T1000 (cell line): ENCODE results near the gene VPS37C.
A peak's percentile ranks its signal among the peaks of the same experiment; 100 is the strongest.
"Not testable (repeated sequence)": the region's sequence is repeated elsewhere in the genome, so short reads cannot be mapped to it uniquely, and the experiment has no call there.

Source experiments
- DNase-seq: peaks from one replicate; lab custom pipeline; 2025; ENCODE audit warnings: mixed read lengths; lab: John Stamatoyannopoulos, UW

Gene VPS37C

DNA sequence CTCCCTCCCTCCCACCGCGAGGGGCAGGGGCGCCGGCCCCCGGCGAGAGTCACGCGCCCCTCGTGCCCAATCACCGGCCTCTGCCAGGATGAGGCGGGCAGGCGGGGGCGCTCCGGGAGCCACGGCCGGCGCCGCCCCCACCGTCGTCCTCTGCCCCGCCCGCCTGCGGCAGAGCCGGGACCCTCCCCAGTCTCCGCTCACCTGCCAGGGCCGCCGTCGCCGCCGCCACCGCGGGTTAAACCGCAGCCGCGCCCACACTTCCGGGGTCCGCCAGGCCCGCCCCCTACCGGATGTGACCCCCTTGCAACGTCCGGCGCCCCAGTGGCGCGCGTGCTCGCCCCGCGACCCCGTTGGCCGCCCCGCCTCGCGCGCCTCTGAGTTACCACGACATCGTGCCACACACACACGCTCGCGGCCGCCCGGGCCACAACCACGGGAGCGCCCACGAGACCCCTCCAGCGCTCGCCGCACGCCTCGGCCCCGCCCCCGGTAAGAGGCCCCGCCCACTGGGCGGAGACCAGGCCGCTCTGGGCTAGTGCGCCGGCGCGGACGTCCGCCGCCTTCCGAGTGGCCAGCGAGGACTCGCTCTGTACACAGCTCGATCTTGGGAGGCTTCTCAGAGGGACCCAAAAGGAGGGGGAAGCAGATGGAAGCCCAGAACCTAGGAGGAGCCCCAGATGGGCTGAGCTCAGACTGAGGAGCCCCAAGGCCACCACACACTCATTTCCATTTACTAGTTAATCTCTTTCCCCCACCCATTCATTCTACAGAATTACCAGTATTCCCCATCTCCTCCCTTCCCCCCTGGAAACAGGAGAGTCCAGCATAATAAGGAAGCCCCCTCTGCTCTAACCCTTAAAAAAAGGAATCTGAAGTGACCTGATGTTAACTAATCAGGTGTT lies at the start of gene VPS37C:
TSS of gene VPS37C (minus strand) at position 237 of the 902 bp plus-strand sequence. CDS start 22,597 bp downstream, outside the sequence.
- DNase-seq: peak; percentile 92

DNA sequence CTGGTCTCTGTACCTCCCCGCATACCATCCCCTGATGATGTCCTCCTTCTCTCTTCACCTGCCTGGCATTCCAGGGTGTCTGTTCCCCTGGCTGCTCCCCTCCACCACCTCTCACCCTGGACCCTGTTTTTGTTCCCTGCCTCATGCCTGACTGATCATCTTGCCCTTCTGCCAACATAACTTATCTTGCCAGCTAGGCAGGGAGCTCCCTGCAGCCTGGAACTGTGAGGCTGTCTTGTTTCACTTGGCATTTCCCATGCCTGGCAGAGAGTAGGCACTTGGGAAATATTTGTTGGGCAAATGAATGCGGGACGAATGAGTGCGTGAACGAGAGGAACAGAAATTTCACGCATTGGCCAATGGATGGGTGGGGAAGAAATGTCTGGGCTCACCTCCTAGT lies 49.4 kb upstream of the VPS37C start:
- DNase-seq: not testable (repeated sequence)

DNA sequence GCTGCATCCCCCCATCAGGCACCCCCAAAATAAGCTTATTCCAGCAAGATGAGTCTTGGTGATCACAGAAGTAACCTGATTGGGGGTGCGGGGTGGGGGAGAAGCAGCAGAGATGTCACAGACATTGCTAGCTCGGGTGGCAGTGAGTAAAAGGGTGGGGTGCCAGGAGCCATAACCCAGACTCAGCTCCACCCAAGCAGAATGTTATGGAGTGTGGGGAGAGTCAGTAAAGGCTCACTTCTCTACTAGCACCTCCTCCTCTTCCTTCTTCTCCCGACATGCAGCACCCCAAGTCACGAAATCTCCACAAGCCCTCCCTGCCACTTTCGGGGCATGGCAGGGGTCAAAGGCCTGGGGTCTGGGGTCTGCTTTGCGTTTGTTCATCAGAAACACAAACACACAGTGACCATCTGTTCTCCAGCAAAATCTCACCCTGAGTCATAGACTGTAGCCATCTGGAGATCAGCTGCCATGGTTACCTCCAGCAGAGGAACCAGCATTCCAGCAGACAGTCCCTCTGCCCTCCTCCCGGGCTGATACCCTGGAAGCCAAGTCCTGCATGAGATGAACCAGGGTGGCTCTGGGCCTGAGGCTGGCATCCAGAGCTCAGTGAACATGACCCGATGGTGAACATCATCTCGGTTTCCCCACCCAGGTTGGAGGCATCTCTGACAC lies 46.5 kb upstream of the VPS37C start:
- DNase-seq: not testable (repeated sequence)

DNA sequence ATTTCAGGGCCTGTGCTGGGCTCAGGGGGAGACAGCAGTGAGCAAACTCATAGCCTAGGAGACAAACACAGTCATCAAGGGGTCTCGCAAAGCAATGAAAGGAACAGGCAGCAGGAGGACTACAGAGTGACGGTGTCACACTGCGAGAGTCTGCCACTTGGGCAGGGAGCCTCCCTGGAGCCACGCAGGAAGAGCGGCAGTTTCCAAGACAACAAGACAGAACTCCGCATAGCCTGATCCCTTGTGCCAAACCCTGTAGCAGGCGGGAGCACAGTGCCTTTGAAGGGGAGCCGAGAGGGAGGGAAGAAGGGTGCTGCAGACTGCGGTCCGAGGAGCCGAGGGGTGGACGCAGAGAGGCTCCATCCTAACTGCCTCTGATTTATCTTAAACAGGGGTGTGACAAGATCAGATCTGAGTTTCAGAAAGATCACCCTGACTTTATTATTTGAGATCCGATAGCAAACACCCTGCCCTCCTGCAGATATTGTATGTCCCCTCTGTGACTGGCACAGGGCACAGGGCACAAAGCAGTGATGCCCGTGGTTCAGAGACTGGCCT lies 43.4 kb upstream of the VPS37C start:
- not testable (repeated sequence) for DNase-seq

DNA sequence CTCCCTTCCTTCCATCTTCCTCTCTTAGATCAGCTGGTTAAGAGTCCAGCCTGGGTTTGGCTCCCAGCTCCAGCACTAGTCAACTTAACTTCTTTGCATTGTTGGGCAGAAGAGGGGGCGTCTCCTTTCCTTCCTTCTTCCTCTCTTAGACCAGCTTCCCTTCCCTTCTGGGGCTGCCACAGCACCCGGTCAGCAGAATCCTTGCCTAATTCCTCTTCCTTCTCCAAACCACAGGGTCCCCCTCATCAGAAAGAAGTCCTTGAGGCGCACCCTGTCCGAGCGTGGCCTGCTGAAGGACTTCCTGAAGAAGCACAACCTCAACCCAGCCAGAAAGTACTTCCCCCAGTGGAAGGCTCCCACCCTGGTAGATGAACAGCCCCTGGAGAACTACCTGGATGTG lies 42.6 kb upstream of the VPS37C start:
- not testable (repeated sequence) for DNase-seq

DNA sequence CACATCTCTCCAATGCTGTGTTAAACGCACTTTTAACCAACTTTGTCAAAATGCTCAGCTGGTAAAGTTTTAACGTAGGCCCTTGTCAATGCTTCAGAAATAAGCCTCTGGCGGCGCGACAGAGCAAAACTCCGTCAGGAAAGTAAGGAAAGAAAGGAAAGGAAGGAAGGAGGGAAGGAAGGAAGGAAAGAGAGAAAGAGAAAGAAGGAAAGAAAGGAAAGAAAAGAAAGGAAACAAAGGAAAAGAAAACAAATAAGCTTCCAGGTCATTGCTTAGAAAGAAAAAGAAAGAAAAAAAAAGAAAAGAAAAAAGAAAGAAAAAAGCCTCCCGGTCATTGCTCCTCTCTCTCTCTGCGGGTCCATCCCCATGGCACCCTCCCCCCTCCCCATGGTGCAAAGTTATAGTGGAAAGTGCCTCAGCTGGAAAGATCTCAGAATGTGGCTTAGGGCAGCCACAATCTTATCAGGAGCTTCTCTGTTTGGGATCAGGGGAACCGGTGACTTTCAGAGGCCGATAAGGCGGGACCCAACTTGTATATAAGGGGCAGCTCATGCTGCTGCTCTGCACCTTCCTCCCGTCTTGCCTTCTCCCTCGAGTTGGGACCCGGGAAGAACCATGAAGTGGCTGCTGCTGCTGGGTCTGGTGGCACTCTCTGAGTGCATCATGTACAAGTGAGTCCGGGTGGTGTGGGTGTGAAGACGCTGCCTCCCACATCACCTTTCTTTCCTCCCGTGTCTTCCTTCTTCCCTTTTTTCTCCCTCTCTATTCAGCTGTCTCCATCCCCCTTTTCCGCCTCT lies 41.9 kb upstream of the VPS37C start, which contains the start of gene PGA3:
TSS of gene PGA3 (plus strand) at position 566 of the 797 bp plus-strand sequence. CDS start at position 616, 50 bp downstream.
- not testable (repeated sequence) for DNase-seq

DNA sequence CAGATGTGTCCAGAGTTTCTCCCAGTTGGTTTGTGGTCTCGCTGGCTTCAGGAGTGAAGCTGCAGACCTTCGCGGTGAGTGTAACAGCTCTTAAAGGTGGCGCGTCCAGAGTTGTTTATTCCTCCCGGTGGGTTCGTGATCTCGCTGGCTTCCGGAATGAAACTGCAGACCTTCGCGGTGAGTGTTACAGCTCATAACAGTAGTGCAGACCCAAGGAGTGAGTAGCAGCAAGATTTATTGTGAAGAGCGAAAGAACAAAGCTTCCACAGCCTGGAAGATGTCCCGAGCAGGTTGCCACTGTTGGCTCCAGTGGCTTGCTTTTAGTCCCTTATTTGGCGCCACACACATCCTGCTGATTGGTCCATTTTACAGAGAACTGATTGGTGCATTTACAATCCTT lies 40.2 kb upstream of the VPS37C start:
- DNase-seq: no peak

DNA sequence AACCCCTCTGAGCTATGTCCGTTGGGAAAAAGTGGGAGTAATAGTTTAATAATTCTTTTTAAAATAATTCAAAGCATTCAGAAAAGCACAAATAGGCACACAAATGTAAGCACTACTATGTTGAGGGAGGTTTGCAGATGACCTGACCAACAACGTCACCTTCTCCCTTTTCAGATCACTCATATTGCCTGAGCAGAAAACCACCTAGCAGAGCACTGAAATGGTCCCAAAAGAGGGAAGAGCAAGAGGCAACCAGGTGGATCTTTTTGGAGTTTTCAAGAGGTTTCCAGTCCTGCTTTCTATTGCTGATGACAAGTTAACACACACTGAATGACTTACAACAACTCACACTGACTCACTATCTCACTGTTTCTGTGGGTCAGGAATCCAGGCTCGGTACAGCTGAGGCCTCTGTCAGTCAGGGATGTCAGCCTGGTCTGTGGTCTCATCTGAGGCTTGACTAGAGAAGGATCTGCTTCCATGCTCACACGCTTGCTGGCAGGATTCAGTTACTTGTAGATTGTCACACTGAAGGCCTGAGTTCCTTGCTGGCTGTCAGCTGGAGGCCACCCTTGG lies 37.8 kb upstream of the VPS37C start:
- DNase-seq: no peak

DNA sequence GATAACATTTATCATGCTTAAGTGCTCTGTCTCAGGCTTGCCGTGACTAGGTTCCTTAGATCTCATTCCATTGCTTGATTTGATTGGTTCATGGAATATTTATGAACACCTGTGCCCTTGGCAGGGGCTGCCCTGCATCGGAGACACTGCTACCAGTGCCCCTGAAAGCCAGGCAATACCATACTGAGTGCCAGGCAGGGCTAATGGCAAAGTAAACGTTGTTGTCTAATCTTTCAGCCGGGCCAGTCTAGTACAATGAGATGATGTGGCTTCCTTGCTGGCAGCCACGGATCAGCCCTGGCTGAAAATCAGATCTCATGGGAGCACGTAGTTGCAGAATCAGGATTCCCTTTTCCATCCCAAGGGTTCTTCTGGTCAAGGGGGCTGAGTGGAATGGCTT lies 37.1 kb upstream of the VPS37C start:
- no peak for DNase-seq

DNA sequence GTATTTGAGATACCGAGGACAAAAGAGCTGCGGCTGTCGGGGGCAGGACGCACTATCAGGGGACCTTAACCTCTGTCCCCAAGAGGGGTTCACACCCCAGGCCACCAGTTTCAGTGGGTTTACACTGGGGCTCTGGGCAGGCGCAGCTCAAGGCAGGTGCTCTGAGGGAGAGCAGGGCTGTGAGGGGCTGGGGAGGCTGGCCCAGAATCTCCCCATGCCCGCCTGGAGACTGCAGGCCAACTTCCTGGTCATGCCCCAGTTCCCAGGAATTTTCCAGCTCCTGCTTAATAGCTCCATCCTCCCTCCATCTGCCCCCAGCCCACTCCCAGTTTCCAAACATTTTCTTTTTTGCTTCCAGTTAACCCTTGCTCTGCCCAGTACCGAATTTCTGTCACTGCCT lies 34.5 kb upstream of the VPS37C start:
- DNase-seq: no peak

DNA sequence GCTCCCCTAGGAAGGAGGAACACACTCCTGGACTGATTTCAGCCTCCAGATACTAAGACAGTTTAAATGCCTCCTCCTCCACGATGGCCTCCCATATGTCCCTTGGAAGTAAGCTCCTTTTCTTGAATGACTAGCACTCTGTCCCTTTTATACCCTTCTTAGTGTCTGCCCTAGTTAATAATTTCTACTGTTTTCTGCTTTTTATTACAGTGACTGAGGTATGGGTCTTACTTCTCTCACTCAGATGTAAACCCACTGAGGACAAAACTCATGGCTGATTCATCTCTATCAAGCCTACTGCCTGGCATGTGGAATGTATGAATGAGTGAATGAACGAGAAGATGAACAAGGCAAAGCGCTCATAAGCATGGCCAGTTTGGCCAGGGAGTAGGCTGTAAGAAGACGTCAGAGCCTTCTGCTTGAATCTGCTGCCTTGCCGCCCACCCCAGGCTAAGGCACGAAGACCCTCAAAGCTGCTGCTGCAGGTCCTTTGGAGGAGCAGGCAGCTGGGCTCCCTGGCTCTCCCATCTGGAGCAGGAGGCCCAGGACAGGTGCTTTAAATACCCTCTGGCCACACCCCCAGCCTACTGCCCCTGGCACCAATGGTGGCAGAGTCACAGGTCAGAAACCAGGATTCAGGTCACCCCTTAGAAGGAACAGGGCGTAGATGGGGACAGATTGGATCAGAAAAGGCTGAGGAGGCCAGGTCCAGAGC lies 33.9 kb upstream of the VPS37C start:
- DNase-seq: no peak

DNA sequence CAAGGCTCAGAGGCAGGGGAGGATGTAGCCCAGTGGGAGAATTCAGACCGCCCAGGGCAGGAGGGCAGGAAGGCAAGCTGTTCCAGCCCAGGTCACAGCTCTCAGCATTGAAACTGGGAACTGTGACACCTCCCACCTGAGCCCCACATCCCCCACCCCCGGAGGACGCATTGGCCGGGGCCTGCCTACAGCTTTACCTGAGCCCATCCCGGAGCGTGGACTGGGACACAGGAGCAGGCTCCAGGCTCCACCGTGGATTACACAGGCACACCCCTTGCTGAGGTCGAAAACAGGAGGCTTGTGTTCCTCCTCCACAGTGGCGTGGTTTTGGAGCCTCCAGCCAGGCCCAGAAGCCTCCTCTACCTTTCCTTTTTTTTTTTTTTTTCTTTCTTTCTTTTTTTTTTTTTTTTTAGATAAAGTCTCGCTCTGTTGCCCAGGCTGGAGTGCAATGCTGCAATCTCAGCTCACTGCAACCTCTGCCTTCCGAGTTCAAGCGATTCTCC lies 33.0 kb upstream of the VPS37C start:
- no peak for DNase-seq

DNA sequence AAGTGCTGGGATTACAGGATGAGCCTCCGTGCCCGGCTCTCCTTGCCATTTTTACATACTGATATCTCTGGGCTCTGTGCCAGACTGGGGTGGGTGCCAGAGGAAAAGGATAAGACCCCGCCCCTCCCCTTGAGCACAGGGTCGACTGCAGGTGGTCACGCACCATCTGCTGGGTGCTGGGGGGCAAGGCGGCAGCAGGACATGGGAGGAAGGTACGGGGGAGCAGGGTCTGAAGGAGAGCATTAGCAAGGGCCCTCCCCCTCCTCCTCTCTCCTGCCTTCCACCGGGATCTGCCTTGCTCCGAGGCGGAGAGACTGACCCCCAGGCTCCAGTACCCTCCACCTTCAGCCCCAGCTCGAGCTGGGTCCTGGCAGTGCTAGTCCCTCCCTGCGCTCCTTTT lies 32.4 kb upstream of the VPS37C start:
- no peak for DNase-seq

DNA sequence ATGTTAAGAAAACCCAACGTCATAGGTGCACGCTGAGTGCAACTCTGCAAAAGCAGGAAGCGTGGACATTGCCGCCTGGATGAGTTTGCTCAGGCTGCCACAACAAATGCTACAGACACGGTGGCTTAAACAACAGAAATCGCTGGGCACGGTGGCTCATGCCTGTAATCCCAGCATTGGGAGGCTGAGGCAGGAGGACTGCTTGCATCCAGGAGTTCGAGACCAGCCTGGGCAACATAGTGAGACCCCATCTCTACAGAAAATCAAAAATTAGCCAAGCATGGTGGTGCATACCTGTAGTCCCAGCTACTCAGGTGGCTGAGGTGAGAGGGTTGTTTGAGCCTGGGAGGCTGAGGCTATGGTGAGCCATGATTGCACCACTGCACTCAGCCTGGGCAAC lies 28.7 kb upstream of the VPS37C start:
- no peak for DNase-seq

DNA sequence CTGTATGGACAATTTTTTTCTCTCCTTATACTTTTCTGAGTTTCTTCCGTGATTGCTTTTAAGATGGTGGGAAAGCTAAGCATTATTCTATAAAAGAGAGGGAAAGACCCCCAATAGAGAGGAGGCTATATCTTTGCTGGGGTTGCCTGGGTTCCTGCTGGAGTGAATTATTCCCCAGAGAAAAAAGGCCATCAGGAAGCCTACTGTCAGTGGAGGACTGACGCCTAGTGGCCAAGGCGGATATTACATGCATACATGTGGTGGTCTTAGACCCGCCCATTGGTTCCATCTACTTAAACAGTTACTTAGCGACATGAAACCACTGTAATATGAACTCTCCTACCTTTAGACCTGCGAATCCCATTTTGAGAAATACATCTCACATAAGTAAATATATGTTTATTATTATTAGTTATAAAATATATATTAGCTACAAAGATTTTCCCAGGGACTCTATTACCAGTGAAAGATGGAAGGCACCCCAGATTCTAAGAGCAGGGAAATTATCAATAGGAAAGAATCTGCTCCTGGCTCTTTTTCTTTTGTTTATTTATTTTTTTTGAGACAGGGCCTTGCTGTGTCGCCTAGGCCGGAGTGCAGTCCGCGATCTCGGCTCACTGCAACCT lies 26.4 kb upstream of the VPS37C start:
- DNase-seq: peak; percentile 52

DNA sequence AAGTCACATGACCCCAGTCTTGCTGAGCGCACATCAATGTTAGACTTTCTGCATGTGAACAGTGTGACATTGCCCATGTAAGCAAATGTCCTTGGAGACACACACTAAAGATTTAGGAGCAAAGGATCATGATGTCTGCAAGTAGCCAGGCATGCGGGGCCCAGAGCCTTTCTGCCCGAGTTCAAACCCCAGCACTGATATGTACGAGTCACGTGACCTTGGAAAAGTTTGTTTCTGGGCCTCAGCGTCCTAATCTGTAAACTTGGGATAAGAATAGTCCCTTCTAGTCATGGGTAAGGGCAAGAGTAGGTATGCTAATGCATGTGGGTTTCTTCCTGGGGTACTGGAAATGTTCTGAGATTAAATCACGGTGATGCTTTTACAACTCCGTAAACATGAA lies 25.3 kb upstream of the VPS37C start:
- no peak for DNase-seq

DNA sequence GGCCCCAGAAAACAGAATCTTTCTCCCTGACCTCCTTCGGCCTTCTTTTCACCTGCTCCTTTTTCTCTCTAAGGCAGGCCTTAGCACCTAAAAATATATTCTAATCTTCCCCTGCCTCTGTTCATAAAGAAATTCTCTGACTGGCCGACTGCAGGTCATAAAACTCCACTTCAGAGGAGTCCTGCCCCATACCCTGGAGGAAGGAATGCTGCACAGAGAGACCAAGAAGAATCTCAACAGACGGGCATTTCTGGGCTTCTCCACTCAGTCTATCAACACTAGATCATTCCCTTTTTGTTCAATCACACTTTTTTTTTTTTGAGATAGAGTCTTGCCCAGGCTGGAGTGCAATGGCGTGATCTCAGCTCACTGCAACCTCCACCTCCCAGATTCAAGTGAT lies 22.4 kb upstream of the VPS37C start:
- DNase-seq: no peak

DNA sequence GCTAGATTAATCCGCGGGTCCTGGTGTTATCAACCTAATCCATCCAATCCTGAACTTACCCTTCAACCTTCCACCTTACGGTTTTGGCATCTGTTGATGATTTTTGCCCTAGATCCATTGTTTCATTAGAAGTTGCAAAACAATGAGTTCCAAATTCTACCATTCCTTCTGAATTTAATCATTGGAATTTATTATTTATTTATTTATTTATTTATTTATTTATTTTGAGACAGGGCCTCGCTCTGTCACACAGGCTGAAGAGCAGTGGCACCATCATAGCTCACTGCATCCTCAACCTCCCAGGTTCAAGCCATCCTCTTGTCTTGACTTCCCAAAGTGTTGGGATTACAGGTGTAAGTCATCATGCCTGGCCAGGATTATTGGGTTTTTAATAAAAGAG lies 20.3 kb upstream of the VPS37C start:
- no peak for DNase-seq

DNA sequence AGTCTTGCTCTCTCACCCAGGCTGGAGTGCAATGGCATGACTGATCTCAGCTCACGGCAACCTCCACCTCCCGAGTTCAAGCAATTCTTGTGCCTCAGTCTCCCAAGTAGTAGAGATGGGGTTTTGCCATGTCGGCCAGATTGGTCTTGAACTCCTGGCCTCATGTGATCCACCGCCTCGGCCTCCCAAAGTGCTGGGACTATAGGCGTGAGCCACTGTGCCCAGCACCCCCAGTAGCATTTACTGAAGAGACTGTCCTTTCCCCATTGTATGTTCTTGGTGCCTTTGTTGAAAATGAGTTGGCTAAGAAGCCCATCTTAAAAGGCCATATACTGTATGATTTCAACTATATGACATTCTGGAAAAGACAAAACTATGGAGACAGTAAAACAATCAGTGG lies 19.0 kb upstream of the VPS37C start:
- not testable (repeated sequence) for DNase-seq

DNA sequence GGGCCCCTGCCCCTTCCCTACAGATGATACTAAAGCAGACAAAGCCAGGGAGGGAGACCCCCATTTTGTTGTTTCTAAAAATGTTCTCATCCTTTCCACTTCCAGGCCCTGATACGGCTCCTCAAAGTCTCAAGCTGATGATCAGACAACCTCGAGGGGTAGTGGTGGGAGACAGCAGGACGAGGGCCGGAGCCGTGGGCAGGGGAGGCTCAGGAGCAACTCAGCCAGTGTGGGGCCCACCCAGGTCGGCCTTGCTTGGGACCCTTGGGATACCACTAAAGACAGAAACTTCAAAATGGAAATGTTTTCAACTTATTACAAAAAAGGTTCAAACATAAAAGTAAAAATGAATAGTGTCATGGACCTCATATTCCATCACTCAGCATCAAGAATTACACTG lies 15.2 kb upstream of the VPS37C start:
- DNase-seq: no peak
